K562 (cell line): Measurements from ENCODE around the gene PIK3R1. TPM values are rescaled to one million over a fixed set of nuclear protein-coding genes. Genes with fewer than 3 reads are reported as not detected.
A peak's percentile ranks its signal among the peaks of the same experiment; 100 is the strongest.

Experiments used
- ATAC-seq: fragments of 200-7000 bp; cut with Tn5 transposase; 3 replicates; pipeline ENCODE4 v1.9.1; 2020; ENCODE audit warnings: moderate library complexity
- BruUV-seq: library from RNA; stranded (reverse); fragments of 400-500 nt; replicated peaks from 2 replicates; lab custom pipeline; 2021; lab: Mats Ljungman, UMichigan
- CTCF ChIA-PET: fragments of 300-600 bp; formaldehyde crosslinking; extraction: SDS; loops from one replicate; lab custom pipeline; 2021; ENCODE audit warnings: low intra/inter-chr PET ratio; lab: Yijun Ruan, JAX
- POLR2A ChIA-PET: fragments of 300-600, 350-650 bp; sonication (Branson Sonifier 250); formaldehyde crosslinking; extraction: SDS; loops from one replicate; lab custom pipeline; 2021; ENCODE audit warnings: antibody characterized with exemption, inconsistent platforms; lab: Yijun Ruan, JAX
- DNase-seq, 4 experiments: peaks; one replicate each; pipeline versions ENCODE4 v3.0.0 to v3.0.0-alpha.2; 2011 to 2018; ENCODE audit warnings: low spot score in 3 of 4, mixed read lengths in 3 of 4; ENCODE audit errors: extremely low read depth in 1 of 4
- FAIRE-seq: peaks from 2 replicates; lab custom pipeline; 2011; peaks lifted over from hg19 to GRCh38; lab: Jason Lieb, UNC
- H2AFZ ChIP-seq: 2 replicates; pipeline ENCODE4 v1.6.0; 2011; ENCODE audit warnings: low read depth, low read length, control low read depth, inconsistent platforms
- H3K27ac ChIP-seq: fragments of 200-600 bp; 3 replicates; pipeline ENCODE4 v1.8.0; 2011; ENCODE audit warnings: low read depth, mild to moderate bottlenecking, control low read depth, inconsistent platforms, low read length, moderate library complexity, mixed read lengths; ENCODE audit errors: extremely low read depth
- H3K27me3 ChIP-seq, 2 experiments: fragments of 300-600 bp in 1 of 2; 2 replicates in 1 of 2; 3 replicates in 1 of 2; pipeline versions ENCODE4 v1.6.0 to v1.8.0; 2011; ENCODE audit warnings: inconsistent platforms in 2 of 2, low read length in 2 of 2, mild to moderate bottlenecking in 1 of 2, mixed read lengths in 1 of 2, moderate library complexity in 1 of 2; ENCODE audit not compliant: control insufficient read depth in 2 of 2, insufficient read depth in 2 of 2
- H3K36me3 ChIP-seq: fragments of 300-600 bp; 3 replicates; pipeline ENCODE4 v1.8.0; 2011; ENCODE audit warnings: mild to moderate bottlenecking, low read length, inconsistent platforms; ENCODE audit not compliant: control insufficient read depth, insufficient read depth
- H3K4me1 ChIP-seq, 2 experiments: fragments of 200-600 bp in 1 of 2; replicated peaks in 1 of 2; 2 replicates in 1 of 2; 3 replicates in 1 of 2; pipeline versions ENCODE4 v1.5.1 to v1.8.0; 2011; ENCODE audit warnings: inconsistent platforms in 2 of 2, low read length in 2 of 2, mild to moderate bottlenecking in 1 of 2, mixed read lengths in 1 of 2, moderate library complexity in 1 of 2; ENCODE audit not compliant: control insufficient read depth in 2 of 2, insufficient read depth in 2 of 2
- H3K4me2 ChIP-seq: 2 replicates; pipeline ENCODE4 v1.6.1; 2011; ENCODE audit warnings: low read length, control low read depth, inconsistent platforms, mixed read lengths; ENCODE audit not compliant: insufficient read depth
- H3K4me3 ChIP-seq: fragments of 200-600 bp; sonication (generic), shearing (Covaris generic); 2 replicates; pipeline ENCODE4 v1.5.1; 2016; ENCODE audit warnings: control low read depth, inconsistent platforms
- H3K79me2 ChIP-seq: fragments of 200-600 bp; 3 replicates; pipeline ENCODE4 v1.8.0; 2011; ENCODE audit warnings: low read length, inconsistent platforms; ENCODE audit not compliant: control insufficient read depth, insufficient read depth
- H3K9ac ChIP-seq, 2 experiments: 2 replicates each; pipeline versions ENCODE4 v1.6.0 to v1.6.1; 2011; ENCODE audit warnings: low read depth in 2 of 2, low read length in 2 of 2, control low read depth in 1 of 2, inconsistent platforms in 1 of 2, mild to moderate bottlenecking in 1 of 2, mixed read lengths in 1 of 2; ENCODE audit not compliant: insufficient read depth in 1 of 2
- H3K9me1 ChIP-seq: one replicate; pipeline ENCODE4 v1.6.0; 2011; ENCODE audit warnings: inconsistent platforms, mild to moderate bottlenecking, low read length, moderate library complexity; ENCODE audit not compliant: control insufficient read depth, insufficient read depth
- H3K9me3 ChIP-seq: replicated peaks from 2 replicates; pipeline ENCODE4 v1.5.1; 2011; ENCODE audit warnings: low read depth, low read length, inconsistent platforms; ENCODE audit not compliant: control insufficient read depth, insufficient read depth
- H4K20me1 ChIP-seq: replicated peaks from 2 replicates; pipeline ENCODE4 v1.6.1; 2011; ENCODE audit warnings: low read length, inconsistent platforms, mixed read lengths; ENCODE audit not compliant: control insufficient read depth, insufficient read depth
- BCOR ChIP-seq: fragments of 450-650 bp; IDR thresholded peaks from 2 replicates; pipeline ENCODE4 v1.6.1; 2016
- RBM25 ChIP-seq: fragments of 200-400 bp; formaldehyde crosslinking; IDR thresholded peaks from 2 replicates; pipeline ENCODE4 v1.6.1; 2018; ENCODE audit warnings: low read length, low read depth, moderate library complexity; ENCODE audit not compliant: severe bottlenecking
- SP1 ChIP-seq: sonication (generic); formaldehyde crosslinking; IDR thresholded peaks from 2 replicates; pipeline ENCODE4 v1.8.1; 2022; ENCODE audit warnings: mild to moderate bottlenecking, missing genetic modification reagents
- ZNF175 ChIP-seq: fragments of 200-800 bp; sonication (Bioruptor generic); IDR thresholded peaks from 2 replicates; pipeline ENCODE4 v1.6.1; 2016; ENCODE audit warnings: low read depth, mild to moderate bottlenecking, missing genetic modification characterization, missing compliant biosample characterization
- WGBS: fragments of 100-300 bp; shearing (Covaris generic); methylation state at CpG from one replicate; pipeline ENCODE4 v1.1.6; 2016; ENCODE audit warnings: low coverage, mixed read lengths; ENCODE audit not compliant: insufficient coverage; ENCODE audit errors: missing lambda C conversion rate; 5-methylcytosine and 5-hydroxymethylcytosine counted together
- in situ Hi-C: fragments of 300-500 bp; cut with MboI; formaldehyde crosslinking; loops from 4 replicates; pipeline ENCODE4 v1.15.0; 2018; ENCODE audit warnings: inconsistent platforms, mixed read lengths
- intact Hi-C: fragments of 100-400 bp; cut with micrococcal nuclease; formaldehyde crosslinking; loops from 2 replicates; pipeline ENCODE4 v1.14.2; 2022
- polyA plus RNA-seq, 8 experiments: library from polyadenylated mRNA; depleted of rRNA in 4 of 8; stranded (reverse) in 5 of 8; unstranded in 3 of 8; fragments of >200 nt; fragmentation: Nextera tagmentation in 2 of 8; fragmentation: Illumina TruSeq in 1 of 8; extraction: Ambion mirVana in 2 of 8; extraction: Trizol in 1 of 8; gene quantifications; 2 replicates each; pipeline versions ENCODE4 v1.2.1 to v1.2.3, GENCODE V29; 2011 to 2014; ENCODE audit warnings: inconsistent platforms in 1 of 8, missing spikeins in 1 of 8
- total RNA-seq, 7 experiments: library from RNA; depleted of rRNA in 6 of 7; stranded (reverse); fragments of >200 nt in 6 of 7; fragmentation: Illumina TruSeq in 2 of 7; extraction: Trizol in 2 of 7; gene quantifications; 2 replicates each; pipeline versions ENCODE4 v1.2.1 to v1.2.3, GENCODE V29; 2011 to 2021; ENCODE audit warnings: low replicate concordance in 1 of 7
- TF ChIP-seq, protein P1 (sequence below), 2 experiments: IDR thresholded peaks; 2 replicates each; pipeline ENCODE4 v1.6.1; 2012; ENCODE audit warnings: improper control_type of control experiment in 2 of 2, low read depth in 2 of 2, low read length in 2 of 2, borderline replicate concordance in 1 of 2

Gene PIK3R1
- total and polyA plus RNA-seq, 9 of the 15 experiments (the other 6 are each of a cell fraction or from before 2014, with no cell fraction given) = 1.1 to 9.7 (median 4.8) TPM

DNA sequence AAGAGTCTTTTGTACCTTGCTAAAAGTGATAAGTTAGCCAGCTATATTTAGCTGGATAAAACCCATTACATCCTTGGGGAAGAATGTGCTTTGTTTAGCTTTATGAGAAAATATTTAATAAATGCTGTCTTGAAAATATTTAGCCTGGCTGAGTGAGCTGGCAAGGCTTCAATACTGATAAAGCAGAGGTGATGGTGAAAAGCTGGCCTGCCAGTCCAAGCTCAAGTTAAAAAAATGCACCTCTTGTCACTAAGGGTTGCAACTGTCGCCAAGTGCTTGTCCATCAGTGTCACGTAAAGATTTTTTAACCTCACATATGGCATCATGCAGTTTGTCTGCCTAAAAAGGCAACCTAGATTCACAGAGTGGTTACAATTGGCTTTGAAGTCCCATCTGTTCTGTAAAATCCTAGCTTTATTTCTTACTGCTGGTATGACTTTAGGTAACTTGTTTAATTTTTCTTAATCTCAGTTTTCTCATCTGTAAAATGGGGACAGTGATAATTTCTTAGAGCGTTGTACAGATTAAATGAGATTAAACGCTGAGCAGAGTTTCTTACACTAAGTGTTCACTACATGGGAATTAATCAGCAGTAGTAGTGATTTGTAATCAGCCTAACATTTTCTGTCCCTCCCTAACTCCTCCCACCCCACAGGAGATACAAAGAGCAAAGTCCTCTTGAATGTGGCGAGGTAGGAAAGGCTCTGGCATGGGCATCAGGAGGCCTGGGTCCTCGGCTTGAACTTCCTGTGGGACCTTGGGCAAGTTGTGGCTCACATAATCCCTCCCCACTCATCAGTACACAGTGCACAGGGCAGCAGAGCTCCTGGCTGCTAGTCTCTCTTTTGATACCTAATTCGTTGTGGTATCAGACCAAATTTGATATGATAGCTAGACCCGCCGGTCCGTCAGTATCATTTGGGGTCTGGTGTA is 48.7 kb downstream of the PIK3R1 start:
- no peaks in the 10 kb centered on the region for H3K79me2 ChIP-seq
- H3K9ac ChIP-seq = no peak overlapping the region
- in situ Hi-C loops = no loop called here
- intact Hi-C loops = no loop called here
- H3K9me1 ChIP-seq = no peaks in the 10 kb centered on the region
- DNase-seq (no peak), FAIRE-seq (no peak), ATAC-seq (no peak)
- no peaks in the 10 kb centered on the region for H4K20me1 ChIP-seq
- no peaks in the 10 kb centered on the region for H3K36me3 ChIP-seq
- ChIA-PET CTCF (no interaction called here), POLR2A (no interaction called here)
- H3K9me3 ChIP-seq = no peaks in the 10 kb centered on the region
- H3K4me2 ChIP-seq = no peak overlapping the region
- H3K27ac ChIP-seq = no peak overlapping the region
- H2AFZ ChIP-seq = no peak overlapping the region
- H3K4me3 ChIP-seq = no peak overlapping the region
- 15% methylated on average over 10 of the region's 10 CpGs for WGBS
- TF ChIP-seq ZNF175 = no peak
- TF ChIP-seq RBM25 = peak; percentile 81
- peak; percentile 19; the same call in 1 of the 2 replicates for TF ChIP-seq BCOR
- H3K4me1 ChIP-seq = no peaks in the 10 kb centered on the region; a peak in 1 of 5 replicates
- no peaks in the 10 kb centered on the region; a peak in 1 of 5 replicates for H3K27me3 ChIP-seq
- BruUV-seq = no TSS peak

DNA sequence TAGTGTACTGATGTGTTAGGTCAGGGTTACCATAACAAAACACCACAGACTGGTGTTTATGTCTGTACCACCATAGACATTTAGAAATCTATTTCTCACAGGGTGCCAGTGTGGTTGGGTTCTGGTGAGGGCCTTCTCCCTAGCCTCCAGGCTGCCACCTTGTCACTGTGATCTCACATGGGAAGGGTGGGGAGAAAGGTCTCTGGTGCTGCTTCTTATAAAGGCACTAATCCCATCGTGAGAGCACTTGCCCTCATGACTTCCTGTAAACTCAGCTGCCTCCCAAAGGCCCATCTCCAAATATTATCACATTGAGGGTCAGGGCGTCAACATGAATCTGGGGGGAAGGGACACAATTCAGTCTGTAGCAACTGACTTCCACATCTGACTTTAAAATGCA is 49.8 kb downstream of the PIK3R1 start:
- no peak for FAIRE-seq
- DNase-seq = no peak
- POLR2A ChIA-PET = no interaction called here
- Histone ChIP-seq H3K27ac (no peak overlapping the region), H3K9me1 (no peaks in the 10 kb centered on the region), H3K9me3 (no peaks in the 10 kb centered on the region), H3K36me3 (no peaks in the 10 kb centered on the region), H3K9ac (no peak overlapping the region), H3K4me1 (no peaks in the 10 kb centered on the region; a peak in 1 of 5 replicates), H3K4me3 (no peak overlapping the region), H3K27me3 (no peaks in the 10 kb centered on the region; a peak in 1 of 5 replicates), H3K4me2 (no peak overlapping the region), H3K79me2 (no peaks in the 10 kb centered on the region), H2AFZ (no peak overlapping the region), H4K20me1 (no peaks in the 10 kb centered on the region)
- CTCF ChIA-PET = no interaction called here
- intact Hi-C loops (no loop called here), in situ Hi-C loops (no loop called here)
- 13% methylated on average over 2 of the region's 2 CpGs for WGBS
- TF ChIP-seq, protein P1, sequence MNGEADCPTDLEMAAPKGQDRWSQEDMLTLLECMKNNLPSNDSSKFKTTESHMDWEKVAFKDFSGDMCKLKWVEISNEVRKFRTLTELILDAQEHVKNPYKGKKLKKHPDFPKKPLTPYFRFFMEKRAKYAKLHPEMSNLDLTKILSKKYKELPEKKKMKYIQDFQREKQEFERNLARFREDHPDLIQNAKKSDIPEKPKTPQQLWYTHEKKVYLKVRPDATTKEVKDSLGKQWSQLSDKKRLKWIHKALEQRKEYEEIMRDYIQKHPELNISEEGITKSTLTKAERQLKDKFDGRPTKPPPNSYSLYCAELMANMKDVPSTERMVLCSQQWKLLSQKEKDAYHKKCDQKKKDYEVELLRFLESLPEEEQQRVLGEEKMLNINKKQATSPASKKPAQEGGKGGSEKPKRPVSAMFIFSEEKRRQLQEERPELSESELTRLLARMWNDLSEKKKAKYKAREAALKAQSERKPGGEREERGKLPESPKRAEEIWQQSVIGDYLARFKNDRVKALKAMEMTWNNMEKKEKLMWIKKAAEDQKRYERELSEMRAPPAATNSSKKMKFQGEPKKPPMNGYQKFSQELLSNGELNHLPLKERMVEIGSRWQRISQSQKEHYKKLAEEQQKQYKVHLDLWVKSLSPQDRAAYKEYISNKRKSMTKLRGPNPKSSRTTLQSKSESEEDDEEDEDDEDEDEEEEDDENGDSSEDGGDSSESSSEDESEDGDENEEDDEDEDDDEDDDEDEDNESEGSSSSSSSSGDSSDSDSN (IDR thresholded peaks at IDR 0.05; ENCODE audit: borderline replicate concordance in 1 of 2, low read depth in 2 of 2, low read length in 2 of 2) = no peak
- no peak for TF ChIP-seq SP1
- BruUV-seq = no TSS peak
- no peak for ATAC-seq
